GM19193 (cell line): ENCODE results near the gene SLC29A2.

ENCODE experiments used
- POLR2A ChIP-seq: IDR thresholded peaks from 4 replicates; pipeline ENCODE4 v1.6.1; 2011; ENCODE audit not compliant: insufficient read depth, insufficient read length; ENCODE audit errors: extremely low read depth

Gene SLC29A2

DNA sequence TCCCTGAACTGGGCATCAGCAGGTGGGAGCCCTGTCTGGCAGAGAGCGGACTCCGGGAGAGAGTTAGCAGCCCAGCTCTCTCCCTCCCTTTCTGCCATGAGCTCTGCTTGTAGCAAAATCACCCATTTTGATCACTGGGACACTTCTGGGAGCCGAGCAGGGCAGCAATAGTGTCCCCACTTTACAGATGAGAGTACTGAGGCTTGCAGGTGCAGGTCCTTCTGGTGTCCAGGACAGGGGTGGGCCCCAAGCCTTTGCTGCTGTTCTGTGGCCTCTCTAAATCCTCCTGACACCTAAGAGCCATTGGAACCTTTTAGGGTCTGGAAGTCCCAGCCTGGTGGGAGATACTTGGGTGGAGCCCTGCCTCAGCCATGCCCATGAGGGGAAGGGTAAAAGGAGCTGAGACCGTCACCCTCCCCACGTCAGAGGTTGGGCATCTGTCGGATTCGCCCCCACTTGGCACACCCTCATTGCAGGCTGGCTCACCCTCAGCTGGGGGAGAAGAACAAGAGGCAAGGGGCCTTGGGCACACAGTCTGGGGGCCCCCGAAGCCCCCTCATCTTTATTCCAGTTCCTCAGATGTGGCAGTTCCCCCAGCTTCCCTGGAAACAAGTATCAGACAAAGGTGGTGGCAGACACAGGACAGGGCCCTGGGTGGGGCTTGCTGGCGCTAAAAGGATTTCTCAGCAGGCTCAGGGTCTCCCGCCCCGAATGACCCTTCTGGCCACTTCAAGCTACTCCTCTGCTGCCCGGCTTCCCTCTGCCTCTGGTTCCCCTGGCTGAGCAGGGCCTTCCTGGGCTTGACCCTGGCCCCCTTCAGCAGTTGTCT, 39.8 kb downstream of the SLC29A2 start:
- no peak for TF ChIP-seq POLR2A

DNA sequence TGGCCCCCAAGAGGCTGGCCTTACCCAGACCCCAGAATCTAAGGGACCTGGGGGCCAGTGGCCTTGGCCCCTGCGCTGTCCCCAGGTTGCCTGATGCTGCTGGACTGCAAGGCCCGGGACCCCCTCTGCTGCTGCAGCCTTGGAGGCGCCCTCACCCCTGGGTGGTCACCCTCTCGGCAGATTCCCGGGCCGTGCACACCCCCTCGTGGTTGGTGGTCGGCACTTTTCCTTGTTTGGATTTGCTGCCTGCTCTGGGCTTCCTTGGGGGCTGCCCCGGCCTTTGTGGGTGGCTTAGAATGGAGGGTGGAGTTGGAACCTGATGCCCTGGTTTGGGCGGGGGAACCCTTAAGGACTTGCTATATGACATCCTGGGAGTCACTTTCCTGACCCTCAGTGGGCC, 40.6 kb downstream of the SLC29A2 start:
- no peak for TF ChIP-seq POLR2A

DNA sequence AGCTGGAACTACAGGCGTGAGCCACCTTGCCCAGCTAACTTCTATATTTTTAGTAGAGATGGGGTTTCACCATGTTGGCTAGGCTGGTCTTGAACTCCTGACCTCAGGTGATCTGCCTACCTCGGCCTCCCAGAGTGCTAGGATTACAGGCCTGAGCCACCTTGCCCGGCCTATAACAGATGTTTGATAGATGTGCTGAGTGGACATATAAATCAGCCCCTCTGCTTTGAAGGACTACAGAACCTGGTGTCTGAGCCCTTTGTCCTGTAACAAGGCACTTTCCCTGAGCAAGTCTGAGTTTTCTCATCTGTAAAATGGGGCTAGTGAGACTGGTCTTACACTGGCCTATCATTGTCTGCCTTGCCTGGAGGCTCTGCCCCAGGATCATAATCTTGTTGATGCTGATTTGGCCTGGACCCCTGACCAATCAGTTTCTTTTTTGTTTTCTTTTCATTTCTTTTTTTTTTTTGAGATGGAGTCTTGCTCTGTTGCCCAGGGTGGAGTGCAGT, 42.3 kb downstream of the SLC29A2 start:
- no peak for TF ChIP-seq POLR2A

DNA sequence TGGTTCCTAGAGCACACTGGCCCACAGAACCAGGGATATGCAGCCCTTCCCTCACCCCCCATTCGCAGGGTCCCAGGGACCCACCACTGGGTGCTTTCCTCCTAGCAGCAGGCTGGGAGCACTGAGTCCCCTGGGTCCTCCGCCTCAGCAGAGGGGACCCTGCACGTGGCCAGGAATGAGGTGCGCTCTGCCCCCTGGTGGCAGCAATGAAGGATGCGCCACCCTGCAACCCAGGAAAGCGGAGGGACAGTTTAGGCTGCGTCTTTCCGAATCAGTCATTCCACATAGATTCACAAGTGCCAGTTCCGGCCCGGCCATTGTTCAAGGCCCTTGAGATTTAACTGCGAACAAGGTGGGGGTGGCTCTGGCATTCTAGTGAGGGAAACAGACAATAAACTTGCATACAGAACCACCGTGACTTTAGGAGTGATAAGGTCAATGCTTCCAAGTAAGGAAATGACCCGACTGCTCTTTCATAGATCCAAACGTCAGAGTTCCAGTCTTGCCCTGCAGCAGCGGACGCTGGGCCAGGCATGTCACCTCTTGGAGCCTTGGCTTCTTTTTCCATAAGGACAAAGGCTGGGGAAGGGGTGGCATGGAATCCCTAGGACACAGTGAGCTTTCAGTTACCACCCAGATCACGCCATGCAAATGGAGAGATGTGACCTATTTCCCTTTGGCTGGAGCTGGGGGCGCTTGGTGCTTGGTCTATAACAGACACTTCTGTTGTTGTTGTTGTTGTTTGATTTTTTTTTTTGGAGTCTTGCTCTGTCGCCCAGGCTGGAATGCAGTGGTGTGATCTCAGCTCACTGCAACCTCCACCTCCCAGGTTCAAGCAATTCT, 43.0 kb downstream of the SLC29A2 start:
- TF ChIP-seq POLR2A, result no peak

DNA sequence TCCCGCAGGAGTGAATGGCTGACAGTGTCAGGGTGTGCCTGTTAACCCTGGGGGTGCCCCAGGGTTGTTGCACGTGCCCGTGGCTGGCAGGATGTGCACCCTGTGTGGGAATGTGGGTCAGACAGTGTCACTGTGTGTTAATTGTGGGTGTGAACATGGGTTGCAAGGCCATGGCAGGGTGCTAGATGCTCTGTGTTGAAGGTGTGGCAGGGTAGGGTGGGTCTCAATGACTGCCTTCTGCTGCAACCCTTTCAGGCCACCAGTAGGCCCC, 43.6 kb downstream of the SLC29A2 start:
- no peak for TF ChIP-seq POLR2A

DNA sequence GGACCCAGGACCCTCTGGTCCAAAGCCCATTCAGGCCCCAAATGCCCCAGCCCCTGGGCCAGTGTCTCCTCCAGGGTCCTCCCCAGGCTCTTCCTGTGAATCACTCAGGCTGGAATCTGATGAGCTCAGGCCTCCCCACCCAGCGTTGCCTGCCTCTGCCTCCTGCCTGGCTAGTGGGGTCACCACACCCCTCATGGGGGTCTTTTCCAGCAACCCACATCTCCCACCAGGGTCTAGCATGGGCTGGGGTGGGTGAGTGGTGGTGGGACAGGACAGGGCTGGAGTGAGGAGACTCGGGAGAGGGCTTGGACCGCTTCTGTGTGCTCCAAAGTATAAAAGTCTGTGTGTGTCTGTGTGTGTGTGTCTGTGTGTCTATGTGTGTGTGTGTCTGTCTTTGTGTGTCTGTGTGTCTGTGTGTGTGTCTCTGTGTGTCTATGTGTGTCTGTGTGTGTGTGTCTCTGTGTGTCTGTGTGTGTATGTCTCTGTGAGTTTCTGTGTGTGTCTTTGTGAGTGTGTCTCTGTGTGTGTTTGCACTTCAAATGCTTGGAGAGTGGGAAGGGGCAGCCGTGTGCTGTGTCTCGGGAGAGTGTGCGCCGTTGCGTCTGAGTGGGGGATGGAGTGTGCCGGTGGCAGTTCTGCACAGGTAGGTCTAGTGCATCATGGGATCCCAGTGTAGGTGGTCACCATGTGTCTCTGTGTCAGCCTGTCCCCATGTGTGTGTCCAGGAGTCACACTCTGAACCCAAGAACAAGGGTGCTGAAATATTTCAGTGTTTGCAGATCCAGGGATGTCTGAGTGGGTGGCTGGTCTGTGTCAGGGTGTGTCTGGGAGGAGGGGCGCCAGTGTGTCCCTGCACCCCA, 44.2 kb downstream of the SLC29A2 start:
- no peak for TF ChIP-seq POLR2A

DNA sequence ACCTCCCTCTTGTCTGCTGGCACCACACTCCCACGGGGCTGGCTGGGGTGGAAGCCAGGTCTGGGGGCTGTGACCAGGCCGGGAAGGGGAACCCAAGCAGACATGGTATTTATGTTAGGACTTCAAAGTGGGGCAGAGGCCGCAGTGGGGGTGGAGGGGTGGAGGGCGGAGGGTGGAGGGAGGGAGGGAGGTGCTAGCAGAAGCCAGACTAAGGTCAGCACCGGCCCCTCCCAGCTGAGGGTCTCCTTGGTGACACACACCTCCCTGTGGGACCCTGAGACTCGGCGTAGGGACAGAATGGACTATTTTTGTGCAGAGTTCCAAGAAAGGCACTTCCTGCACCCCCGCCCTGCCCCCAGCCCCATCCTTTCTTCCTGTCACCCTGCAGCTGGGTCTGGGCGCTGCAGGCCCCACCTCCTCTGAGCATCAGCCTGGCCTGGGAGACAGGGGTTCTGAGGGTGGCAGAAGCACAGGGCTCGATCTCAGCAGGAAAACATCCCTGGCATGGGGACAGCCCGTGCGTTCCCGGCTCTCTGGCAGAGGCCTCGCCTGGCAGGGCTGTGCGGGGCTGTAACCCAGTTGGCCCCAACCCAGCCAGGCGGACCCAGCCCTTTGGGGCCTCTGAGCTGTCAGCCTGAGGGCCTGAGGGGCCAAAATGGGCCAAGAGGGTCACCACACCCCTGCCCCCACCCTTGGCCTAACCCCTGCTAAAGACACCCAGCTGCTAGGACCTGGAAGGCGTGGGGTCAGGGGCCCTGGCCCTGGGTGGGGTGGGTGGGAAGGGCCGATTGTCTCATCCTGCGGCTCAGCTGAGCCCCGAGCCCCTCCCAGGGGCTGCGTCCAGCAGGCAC, 45.1 kb downstream of the SLC29A2 start:
- no peak for TF ChIP-seq POLR2A

DNA sequence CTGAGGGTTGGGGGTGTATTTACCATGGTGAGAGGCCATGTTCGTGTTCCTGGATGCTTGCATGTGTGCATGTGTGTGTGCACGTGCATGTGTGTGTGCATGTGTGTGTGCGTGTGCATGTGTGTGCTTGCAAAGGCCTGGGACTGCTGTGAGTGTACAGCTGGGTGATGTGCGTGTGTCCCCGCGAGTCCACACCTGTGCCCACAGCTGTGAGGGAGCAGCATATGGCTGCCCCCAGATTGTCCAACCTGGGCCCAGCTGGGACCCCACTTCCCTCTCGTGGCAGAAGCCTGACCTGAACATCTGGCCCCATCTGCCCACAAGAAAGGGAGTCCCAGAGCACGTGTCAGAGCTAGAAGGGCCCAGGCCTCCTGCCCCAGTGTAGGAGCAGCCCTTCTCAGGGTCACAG, 46.3 kb downstream of the SLC29A2 start:
- TF ChIP-seq POLR2A, result no peak

DNA sequence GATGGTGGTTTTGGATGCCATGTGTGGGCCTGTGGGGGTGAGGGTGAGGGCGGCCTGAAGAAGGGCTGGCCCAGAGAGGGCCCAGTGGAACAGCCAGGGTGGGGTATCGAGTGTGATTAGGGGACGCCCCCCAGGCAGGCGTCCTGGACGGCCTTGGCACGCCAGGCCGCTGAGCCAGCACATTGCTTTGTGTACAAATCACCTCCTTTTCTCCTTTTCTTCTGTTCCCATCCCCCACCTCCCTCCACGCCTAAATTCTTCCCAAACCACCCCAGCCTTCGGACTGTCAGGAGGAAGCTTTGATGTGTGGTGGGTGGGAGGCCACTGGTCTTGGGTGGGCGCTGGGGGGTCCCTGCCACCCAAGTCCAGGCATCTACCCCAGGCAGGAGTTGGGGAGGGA, 46.9 kb downstream of the SLC29A2 start:
- no peak for TF ChIP-seq POLR2A

DNA sequence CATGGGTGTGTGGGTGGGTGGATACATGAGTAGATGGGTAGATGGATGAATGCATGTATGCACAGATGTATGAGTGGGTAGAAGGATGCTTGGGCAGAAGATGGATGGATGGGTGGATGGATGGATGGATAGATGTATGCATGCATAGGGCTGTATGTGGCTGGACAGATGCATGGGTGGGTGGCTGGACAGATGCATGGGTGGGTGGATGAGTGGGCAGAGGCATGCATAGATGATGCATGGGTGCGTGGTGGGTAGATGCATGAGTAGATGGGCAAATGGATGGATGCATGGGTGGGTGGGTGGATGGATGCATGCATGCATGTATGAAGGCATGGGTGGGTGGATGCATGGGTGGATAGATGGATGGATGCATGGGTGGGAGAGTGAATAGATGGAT, 47.9 kb downstream of the SLC29A2 start:
- no peak for TF ChIP-seq POLR2A

DNA sequence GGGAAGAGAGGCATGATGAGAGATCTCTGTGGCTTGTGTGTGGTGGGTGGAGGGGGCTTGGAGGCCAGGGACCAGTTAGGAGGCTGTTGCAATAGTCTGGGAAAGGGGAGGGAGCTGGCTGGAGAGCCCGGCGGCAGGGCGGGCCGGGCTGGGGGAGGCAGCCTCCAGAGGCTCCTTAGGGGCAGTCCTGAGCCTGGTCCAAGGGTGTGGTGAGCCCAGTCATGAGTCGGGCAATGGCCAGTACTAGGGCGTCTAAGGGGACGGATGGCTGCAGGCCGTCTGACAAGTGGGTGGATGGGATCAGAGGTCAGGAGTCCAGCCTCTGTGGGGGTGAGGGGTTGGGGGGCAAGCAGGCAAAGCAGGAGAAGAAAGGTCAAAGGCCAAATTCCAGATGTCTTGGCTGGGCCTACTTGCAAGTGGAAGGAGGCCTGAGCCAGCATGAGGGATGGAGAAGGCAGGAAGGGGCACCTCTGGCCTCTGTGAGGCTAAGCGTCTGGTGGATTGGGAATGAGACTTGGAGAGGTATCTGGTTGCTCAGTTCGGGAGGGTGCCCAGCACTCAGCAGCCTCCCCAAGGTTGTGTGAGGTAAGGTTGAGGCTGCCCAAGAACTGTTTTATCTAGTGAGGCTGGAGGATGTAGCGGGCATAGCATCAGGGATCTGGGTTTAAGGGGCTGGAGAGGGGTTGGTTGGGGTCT, 48.7 kb downstream of the SLC29A2 start:
- TF ChIP-seq POLR2A, result no peak

DNA sequence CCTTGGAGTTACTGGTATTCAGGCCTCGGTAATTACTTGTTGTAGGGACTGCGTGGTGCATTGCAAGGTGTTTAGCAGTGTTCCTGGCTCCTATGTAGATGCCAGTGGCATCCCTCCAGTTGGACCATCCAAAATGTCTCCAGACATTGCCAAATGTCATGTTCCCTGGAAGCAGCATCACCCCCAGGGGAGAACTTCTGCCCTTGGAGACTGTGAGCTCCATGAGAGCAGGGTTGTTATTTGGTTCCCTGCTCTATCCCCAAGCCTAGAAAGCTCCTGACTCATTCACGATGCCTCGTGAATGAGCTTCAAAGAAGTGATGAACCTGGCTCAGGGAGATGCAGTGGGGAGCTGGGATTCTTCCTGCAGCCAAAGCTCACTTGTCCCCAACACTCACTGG, 50.0 kb downstream of the SLC29A2 start:
- TF ChIP-seq POLR2A, result no peak

DNA sequence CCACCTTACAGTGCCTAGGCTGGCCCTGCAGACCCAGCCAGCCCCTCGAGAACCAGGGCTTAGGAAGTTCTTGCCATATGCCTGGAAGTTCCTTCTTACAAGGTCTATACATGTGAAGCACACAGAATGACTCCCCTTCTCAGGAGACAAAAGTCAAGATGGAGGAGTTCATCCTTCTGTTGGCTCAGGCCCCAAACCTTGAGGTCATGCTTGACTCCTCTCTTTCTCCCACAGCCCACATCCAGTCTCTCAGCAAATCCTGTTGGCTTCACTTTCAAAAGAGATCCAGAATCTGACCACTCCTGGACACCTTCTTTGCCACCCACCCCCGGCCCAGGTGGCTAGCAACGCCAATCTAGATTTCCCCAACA, 53.0 kb downstream of the SLC29A2 start:
- no peak for TF ChIP-seq POLR2A

DNA sequence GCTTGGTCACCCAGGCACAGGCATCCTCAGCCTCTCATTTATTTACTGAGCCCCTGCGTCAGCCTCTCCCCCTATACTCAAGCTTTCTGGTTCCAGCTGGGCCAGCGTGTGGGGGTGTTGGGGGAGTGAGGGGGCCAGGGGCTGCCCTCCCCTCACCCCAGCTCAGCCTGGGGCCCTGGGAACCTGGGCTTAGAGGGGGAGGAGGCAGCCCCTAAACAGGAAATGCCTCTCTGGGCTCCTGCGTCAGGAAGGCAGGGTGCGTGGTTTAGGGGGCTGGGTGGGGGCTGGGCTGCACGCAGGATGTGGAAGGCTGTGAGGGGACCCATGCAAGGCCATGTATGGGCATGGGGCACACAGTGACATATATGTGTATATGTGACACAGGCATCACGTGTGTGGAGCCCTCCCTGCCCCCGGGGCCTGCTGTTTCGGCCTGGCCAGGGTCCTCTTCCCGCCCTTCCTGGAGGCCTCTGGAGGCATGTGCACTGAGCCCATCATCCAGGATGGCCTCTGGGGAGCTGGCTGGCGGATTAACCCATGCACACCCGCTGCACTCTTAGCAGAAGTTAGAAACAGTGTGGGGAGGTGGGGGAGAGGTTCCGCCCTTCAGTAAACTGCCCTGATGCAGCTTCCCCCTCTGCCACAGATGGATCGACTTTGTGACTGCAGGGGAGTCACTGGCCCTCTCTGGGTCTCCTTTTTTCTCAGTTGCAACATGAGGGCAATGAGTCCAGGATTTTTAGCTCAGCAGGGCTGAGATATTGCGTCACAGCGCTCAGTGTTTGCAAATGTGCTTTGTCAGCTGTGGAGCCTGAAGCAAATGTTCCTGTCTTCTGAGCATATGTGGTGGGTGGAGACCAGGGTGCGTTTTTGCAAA, 53.6 kb downstream of the SLC29A2 start:
- peak; percentile 38 for TF ChIP-seq POLR2A
